Body of pancreas (tissue), 4 donors: Measurements from ENCODE around the gene PHF12. TPM values are rescaled to one million over a fixed set of nuclear protein-coding genes. Genes with fewer than 3 reads are reported as not detected.

Experiments
- ATAC-seq: fragments of 150-250 bp; one replicate; pipeline ENCODE4 v1.9.1; 2016
- DNase-seq, 4 donors: peaks; one replicate each; pipeline ENCODE4 v3.0.0-alpha.2; 2019
- H3K27ac ChIP-seq, 4 donors: fragments of 200-600 bp; sonication (generic); 1 replicate in 3 of 4; 2 replicates in 1 of 4; pipeline versions ENCODE4 v1.5.1 to v1.6.1; 2016 to 2019; ENCODE audit warnings: mild to moderate bottlenecking in 1 of 4, mixed read lengths in 1 of 4, moderate library complexity in 1 of 4
- H3K27me3 ChIP-seq, 2 donors: fragments of 200-600 bp; sonication (generic); one replicate each; pipeline ENCODE4 v1.6.0; 2016; ENCODE audit warnings: mild to moderate bottlenecking in 1 of 2
- H3K36me3 ChIP-seq, 2 donors: fragments of 200-600 bp; sonication (generic); replicated peaks in 1 of 2; 2 replicates each; pipeline ENCODE4 v1.5.1; 2016; ENCODE audit warnings: low read depth in 2 of 2; ENCODE audit not compliant: insufficient read depth in 1 of 2
- H3K4me1 ChIP-seq: fragments of 200-600 bp; sonication (generic); one replicate; pipeline ENCODE4 v1.6.0; 2016
- H3K4me3 ChIP-seq, 2 donors: fragments of 200-600 bp; sonication (generic); 1 replicate in 1 of 2; 2 replicates in 1 of 2; pipeline ENCODE4 v1.5.1; 2016 to 2019
- H3K9me3 ChIP-seq, 3 donors: fragments of 200-600 bp; sonication (generic); 1 replicate in 2 of 3; 2 replicates in 1 of 3; pipeline ENCODE4 v1.5.1; 2016
- CTCF ChIP-seq, 7 experiments: fragments of 450-650 bp in 4 of 7; fragments of 200-600 bp in 3 of 7; sonication (generic) in 3 of 7; IDR thresholded peaks; one replicate each; pipeline ENCODE4 v1.5.1; 2016 to 2019; ENCODE audit warnings: antibody characterized with exemption in 7 of 7
- POLR2A ChIP-seq, 3 donors: fragments of 450-650 bp; IDR thresholded peaks; one replicate each; pipeline ENCODE4 v1.6.1; 2016; ENCODE audit warnings: antibody characterized with exemption in 3 of 3, mild to moderate bottlenecking in 2 of 3
- WGBS, 2 donors: methylation state at CpG; one replicate each; pipeline ENCODE4 v1.1.5; 2017; 5-methylcytosine and 5-hydroxymethylcytosine counted together
- intact Hi-C: fragments of 100-400 bp; cut with DNase I; formaldehyde crosslinking; loops from one replicate; pipeline ENCODE4 v1.15.1; 2023
- microRNA counts, 2 donors: library from miRNA; unstranded; fragments of <30 nt; microRNA quantifications; one replicate each; lab custom pipeline; 2017
- microRNA-seq, 2 donors: library from miRNA; unstranded; fragments of <30 nt; microRNA quantifications; one replicate each; pipeline ENCODE4, GENCODE V29; 2016; ENCODE audit warnings: borderline number of aligned reads in 2 of 2, borderline replicate concordance in 2 of 2
- total RNA-seq, 2 donors: library from RNA; depleted of rRNA; stranded (reverse); fragments of >200 nt; gene quantifications; one replicate each; pipeline ENCODE4 v1.1.0, GENCODE V29; 2016

The PHF12 gene
- total RNA-seq, 2 donors from 2014 or later = 22.1 to 56.4 TPM

GRCh38 chr17:28855336-28855679 lies 96.0 kb downstream of the PHF12 start:
- no peaks in the 10 kb centered on the region for H3K27me3 ChIP-seq
- TF ChIP-seq CTCF (IDR thresholded peaks at IDR 0.05) (no peak), POLR2A (IDR thresholded peaks at IDR 0.05) (no peak)
- intact Hi-C loops = no loop called here
- DNase-seq (no peak), ATAC-seq (no peak)
- WGBS, 2 donors = 8 to 11% methylated on average over 5 of the region's 5 CpGs
- H3K27ac ChIP-seq = peak overlapping the region in 3 of 4 donors; percentile 29 to 74 (median 65)
- H3K36me3 ChIP-seq = peaks cover 9 to 13% of the 10 kb centered on the region in 2 donors
- no peaks in the 10 kb centered on the region for H3K9me3 ChIP-seq
- peak overlapping the region; percentile 30 to 83 for H3K4me3 ChIP-seq
- peaks cover 12% of the 10 kb centered on the region for H3K4me1 ChIP-seq

MicroRNAs within 50 kb of the gene (microRNA counts, 767-probe panel; counts per million panel counts)
- microRNA hsa-miR-144-3p (lab: Ali Mortazavi, UCI) (736 to 6,900 counts per million in 2 donors), microRNA hsa-miR-451a (lab: Ali Mortazavi, UCI) (736 to 7,514 counts per million in 2 donors)

Small RNA genes within 50 kb of the gene (microRNA-seq; reads per million reads assigned to microRNA genes)
- gene MIR451B = 0 reads per million in 2 donors

Other genes starting within 250 kb of the PHF12 start
- gene PROCA1, start 239.6 kb downstream of the PHF12 start, total RNA-seq = not detected
- 10 to 100 TPM; 18.2 to 61.3 TPM for gene RAB34, start 233.7 kb downstream of the PHF12 start, total RNA-seq
- gene RPL23A, start 231.5 kb downstream of the PHF12 start, total RNA-seq = 100 to 1,000 TPM; 208 to 220 TPM
- gene TLCD1, start 225.3 kb downstream of the PHF12 start, total RNA-seq = 1 to 10 TPM; 2.0 to 3.1 TPM
- gene NEK8, start 222.7 kb downstream of the PHF12 start, total RNA-seq = 10 to 100 TPM in 1 of 2 donors, 1 to 10 TPM in 1; 2.9 to 18.5 TPM
- gene TRAF4, start 207.5 kb downstream of the PHF12 start, total RNA-seq = 10 to 100 TPM; 27.5 to 48.1 TPM
- 10 to 100 TPM in 1 of 2 donors, 1 to 10 TPM in 1; 9.9 to 15.3 TPM for gene FAM222B, start 108.7 kb downstream of the PHF12 start, total RNA-seq
- 10 to 100 TPM; 13.0 to 49.4 TPM for gene ERAL1, start 96.5 kb downstream of the PHF12 start, total RNA-seq
- 10 to 100 TPM; 26.0 to 32.4 TPM for gene FLOT2, start 53.8 kb downstream of the PHF12 start, total RNA-seq
- 1 to 10 TPM; 7.3 to 9.9 TPM for gene DHRS13, start 48.4 kb downstream of the PHF12 start, total RNA-seq
- gene SEZ6, start 54.5 kb upstream of the PHF12 start, total RNA-seq = not detected
- gene PIPOX, start 91.6 kb upstream of the PHF12 start, total RNA-seq = 1 to 10 TPM in 1 of 2 donors, not detected in 1; 3.1 TPM
- gene MYO18A, start 228.9 kb upstream of the PHF12 start, total RNA-seq = 10 to 100 TPM; 45.4 to 73.2 TPM